ACHN (cell line): ENCODE measurements around the gene APBB3.
A peak's percentile ranks its signal among the peaks of the same experiment; 100 is the strongest.
"Not testable (repeated sequence)": the region's sequence is repeated elsewhere in the genome, so short reads cannot be mapped to it uniquely, and the experiment has no call there.

Experiments
- DNase-seq: peaks from one replicate; pipeline ENCODE4 v3.0.0-alpha.2; 2015
- in situ Hi-C: cut with HindIII; loops from 2 replicates; pipeline ENCODE4 v1.10.0; 2017; ENCODE audit warnings: low sequenced_read_pairs, low pct_ligation_motif_present, low pct_unique_long_range_greater_than_20kb

APBB3 gene

DNA sequence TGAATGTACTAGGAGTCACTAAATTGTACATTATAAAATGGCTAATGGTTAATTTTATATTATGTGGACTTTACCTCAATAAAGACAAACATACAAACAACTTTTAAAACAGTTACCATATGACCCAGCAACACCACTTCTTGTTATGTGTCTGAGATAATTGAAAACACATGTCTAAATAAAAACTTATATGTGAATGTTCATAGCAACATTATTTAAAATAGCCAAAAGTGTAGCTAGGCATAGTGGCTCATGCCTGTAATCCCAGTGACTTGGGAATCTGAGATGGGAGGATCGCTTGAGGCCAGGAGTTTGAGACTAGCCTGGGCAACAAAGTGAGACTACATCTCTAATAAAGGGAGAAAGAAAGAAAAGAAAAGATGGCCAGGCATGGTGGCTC, 23.1 kb upstream of the APBB3 start:
- no peak for DNase-seq
- in situ Hi-C loops = no loop called here

DNA sequence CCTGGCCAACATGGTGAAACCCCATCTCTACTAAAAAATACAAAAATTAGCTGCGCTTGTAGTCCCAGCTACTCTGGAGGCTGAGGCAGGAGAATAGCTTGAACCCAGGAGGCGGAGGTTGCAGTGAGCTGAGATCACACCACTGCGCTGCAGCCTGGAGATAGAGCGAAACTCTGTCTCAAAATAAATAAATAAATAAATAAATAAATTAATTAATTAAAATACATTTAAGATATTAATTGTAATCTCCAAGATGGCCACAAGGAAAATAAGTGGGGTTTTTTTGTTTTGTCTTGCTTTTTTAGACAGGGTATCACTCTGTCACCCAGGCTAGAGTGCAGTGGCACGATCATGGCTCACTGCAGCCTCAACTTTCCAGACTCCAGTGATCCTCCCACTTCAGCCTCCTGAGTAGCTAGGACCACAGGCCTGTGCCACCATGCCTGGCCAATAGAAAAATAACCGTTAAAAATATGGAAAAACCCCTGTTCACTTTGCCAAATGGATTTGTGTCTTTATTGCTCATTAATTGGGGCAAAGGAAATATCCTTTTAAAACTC, 14.9 kb upstream of the APBB3 start:
- DNase-seq, in situ Hi-C loops: not testable (repeated sequence)

- in situ Hi-C loops = no loop called here
- DNase-seq = no peak
Measured at GRCh38 chr5:140576776-140577201, 12.4 kb upstream of the APBB3 start.

DNA sequence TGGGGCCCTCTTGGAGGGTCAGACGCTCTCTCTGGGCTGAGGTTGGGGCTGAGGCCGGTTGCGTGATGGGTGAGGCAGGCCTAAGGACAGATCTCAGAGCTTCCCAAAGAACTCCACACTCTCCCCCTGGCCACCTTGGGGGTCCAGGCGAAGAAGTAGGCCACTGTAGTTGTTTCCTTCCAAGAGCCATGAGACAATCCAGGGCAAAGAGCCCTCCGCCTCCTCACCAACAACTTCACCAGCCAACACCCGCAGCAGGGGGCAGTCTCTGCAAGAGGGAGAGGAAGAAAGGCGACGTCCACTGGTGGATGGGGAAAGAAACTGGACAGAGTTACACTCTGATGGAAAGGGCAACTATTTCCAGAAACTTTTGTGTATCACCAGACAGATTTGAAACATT, 10.9 kb upstream of the APBB3 start:
- no peak for DNase-seq
- in situ Hi-C loops = no loop called here

- DNase-seq = no peak
- in situ Hi-C loops = no loop called here
Measured at GRCh38 chr5:140574165-140574564, 9.8 kb upstream of the APBB3 start.

DNA sequence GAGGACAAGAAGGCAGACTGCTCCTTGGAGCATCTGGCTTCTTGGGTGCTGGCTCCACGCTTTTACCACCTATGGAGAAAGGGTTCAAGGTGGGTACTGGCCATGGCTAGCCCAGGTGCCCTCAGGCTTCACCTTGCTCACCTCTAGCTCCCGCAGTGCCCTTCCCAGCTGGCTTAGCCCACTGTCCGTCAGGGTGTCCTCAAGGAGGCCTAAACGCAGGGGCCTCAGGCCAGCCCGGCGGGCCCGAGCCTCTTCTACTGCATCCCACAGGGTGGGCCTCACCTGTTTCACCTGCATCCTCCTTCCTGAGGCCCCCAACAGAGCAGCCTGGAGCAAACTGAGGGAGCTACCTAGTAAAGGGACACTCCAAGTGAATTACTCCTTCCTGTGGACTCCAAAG, 9.3 kb upstream of the APBB3 start:
- in situ Hi-C loops = no loop called here
- no peak for DNase-seq

DNA sequence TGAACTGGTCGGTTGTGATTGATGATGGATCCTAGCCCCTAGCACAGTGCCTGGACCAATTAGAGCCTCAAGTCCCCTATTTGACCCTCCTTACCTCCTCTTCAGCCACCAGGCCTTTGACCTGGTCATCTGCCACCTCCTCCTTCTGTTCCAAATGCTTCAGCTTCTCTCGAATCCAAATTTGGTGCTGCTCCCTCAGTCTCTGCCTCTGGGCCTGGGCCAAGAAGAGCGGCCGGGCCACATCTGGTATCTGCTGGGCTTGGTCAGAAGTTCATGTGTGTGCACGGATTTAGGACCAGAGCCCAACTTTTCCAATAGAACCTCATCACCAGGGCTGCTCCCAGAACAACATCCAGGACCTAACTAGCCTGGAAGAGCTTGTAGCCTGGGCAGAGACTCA, 6.7 kb upstream of the APBB3 start:
- in situ Hi-C loops = no loop called here
- no peak for DNase-seq

DNA sequence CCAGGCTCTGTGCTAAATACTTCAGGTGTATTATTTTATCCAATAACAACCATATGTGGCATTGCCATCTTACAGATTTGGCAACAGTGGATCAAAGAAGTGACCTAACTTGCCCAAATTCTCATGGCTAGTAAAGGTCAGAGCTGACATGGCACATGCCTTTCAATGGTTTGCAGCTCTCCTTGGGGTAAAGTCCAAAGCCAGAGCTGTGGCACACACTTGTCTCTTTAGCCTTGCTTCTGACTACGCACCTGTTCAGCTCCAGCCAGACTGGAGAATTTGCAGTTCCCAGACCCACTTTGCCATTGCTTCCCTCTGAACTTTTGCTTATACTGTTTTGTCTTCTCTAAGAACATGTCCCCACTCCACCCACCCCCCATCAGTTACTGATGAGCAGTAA, 6.1 kb upstream of the APBB3 start:
- in situ Hi-C loops = no loop called here

GRCh38 chr5:140570058-140570457, 5.7 kb upstream of the APBB3 start:
- no peak for DNase-seq
- in situ Hi-C loops = no loop called here

More for the DNA sequence above, 6.1 kb upstream of the APBB3 start:
- DNase-seq = no peak

GRCh38 chr5:140569197-140569596, 4.8 kb upstream of the APBB3 start:
- DNase-seq = no peak
- in situ Hi-C loops = no loop called here

- in situ Hi-C loops = no loop called here
- no peak for DNase-seq
Measured at GRCh38 chr5:140568443-140569063, 4.2 kb upstream of the APBB3 start.

GRCh38 chr5:140567871-140568270, 3.5 kb upstream of the APBB3 start:
- in situ Hi-C loops = no loop called here
- no peak for DNase-seq

- DNase-seq = no peak
- in situ Hi-C loops = no loop called here
Measured at GRCh38 chr5:140567136-140567818, 2.9 kb upstream of the APBB3 start.

DNA sequence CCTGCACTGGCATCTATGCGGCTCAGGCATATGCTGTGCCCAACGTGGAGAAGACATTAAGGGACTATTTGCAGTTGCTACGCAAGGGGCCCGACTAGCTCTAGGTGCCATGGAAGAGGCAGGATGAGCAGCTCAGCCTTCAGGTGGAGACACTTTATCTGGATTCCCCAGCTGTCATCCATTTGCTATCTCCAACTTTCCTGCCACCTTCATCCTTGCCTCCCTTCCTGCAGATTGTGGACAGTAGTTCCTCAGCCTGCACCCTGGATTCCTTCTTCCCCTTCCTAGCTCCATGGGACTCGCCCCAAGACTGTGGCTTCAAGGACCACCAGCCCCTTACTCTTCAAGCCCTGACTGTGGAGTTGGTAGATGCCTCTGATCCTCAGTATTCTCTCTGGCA, 2.3 kb upstream of the APBB3 start:
- DNase-seq = no peak
- in situ Hi-C loops = no loop called here

GRCh38 chr5:140565780-140566095, 1.3 kb upstream of the APBB3 start:
- in situ Hi-C loops = no loop called here
- no peak for DNase-seq

GRCh38 chr5:140565024-140565779, 804 bp upstream of the APBB3 start:
- peak; percentile 16 for DNase-seq
- in situ Hi-C loops = no loop called here

GRCh38 chr5:140563596-140563995, 802 bp downstream of the APBB3 start:
- in situ Hi-C loops = no loop called here
- no peak for DNase-seq

DNA sequence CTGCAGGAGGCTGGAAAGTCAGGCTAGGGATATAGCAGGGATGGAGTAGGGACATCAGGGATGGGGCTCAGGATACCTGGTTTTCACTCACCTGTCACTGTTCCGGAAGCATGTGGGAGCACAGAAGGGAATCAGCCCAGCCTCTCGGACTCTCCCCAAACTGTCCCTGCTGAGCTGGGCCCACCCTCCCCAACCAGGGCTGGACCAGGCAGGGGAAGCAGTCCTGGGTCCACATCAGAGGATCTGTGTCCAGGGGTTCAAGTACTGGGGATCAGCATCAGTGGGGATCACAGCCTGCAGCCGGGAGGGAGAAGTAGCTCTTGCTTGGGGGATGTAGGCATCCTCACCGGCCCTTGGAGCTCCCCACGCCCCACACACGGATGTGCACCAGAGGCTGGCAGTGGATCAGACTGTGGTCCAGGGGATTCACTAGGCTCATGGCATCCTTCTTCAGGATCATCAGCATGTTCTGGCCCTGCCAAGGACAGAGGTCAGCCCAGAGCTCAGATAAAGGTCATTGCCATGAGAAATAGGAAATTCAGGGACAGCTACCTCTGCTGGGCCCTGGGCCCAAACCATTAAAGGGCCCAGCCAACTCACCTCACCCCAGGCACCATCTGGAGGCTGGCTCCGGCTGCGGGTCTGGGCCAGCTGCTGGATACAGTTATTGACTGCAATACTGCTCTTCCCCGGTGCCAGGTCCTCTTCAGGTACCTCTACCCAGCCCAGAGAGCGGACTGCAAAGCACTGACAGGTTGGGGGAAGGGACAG, 2.5 kb downstream of the APBB3 start:
- DNase-seq = no peak
- in situ Hi-C loops = no loop called here

DNA sequence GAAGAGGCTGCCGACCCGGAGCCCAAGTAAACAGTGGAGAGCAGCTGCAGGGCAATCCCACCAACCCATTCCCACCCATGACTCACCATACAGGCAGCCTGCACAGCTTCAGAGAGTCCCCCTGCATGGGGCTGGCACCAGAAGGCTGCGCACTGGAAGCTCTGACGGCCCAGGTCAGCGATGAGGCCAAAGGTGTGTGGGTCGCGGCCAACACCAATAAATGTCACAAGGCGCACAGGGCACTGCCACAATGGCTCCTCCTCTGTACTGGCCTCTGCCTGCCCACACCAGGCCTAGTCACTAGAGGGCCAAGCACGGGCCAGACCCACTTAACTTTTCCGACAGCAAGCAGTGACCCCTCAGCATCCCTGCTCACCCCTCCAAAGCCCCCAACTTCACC, 4.2 kb downstream of the APBB3 start:
- in situ Hi-C loops = no loop called here
- DNase-seq = no peak
